ENCODE data around the gene OR10H3.

GRCh38 chr19:15715642-15716041, 22.1 kb upstream of the OR10H3 start:
- TF ChIP-seq, protein P1, sequence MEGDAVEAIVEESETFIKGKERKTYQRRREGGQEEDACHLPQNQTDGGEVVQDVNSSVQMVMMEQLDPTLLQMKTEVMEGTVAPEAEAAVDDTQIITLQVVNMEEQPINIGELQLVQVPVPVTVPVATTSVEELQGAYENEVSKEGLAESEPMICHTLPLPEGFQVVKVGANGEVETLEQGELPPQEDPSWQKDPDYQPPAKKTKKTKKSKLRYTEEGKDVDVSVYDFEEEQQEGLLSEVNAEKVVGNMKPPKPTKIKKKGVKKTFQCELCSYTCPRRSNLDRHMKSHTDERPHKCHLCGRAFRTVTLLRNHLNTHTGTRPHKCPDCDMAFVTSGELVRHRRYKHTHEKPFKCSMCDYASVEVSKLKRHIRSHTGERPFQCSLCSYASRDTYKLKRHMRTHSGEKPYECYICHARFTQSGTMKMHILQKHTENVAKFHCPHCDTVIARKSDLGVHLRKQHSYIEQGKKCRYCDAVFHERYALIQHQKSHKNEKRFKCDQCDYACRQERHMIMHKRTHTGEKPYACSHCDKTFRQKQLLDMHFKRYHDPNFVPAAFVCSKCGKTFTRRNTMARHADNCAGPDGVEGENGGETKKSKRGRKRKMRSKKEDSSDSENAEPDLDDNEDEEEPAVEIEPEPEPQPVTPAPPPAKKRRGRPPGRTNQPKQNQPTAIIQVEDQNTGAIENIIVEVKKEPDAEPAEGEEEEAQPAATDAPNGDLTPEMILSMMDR (conservative IDR thresholded peaks at IDR 0.05; ENCODE audit: low read depth in 2 of 2): no peak
- TF ChIP-seq ETS1 (IDR thresholded peaks at IDR 0.05) (no peak), CREB1 (CRISPR knock-in tag; IDR thresholded peaks at IDR 0.05; ENCODE audit: low read depth) (no peak), REST (IDR thresholded peaks at IDR 0.05; ENCODE audit: unreplicated experiment) (no peak), EZH2 (IDR thresholded peaks at IDR 0.05; ENCODE audit: low read depth, unreplicated experiment) (no peak), EZH2phosphoT487 (IDR thresholded peaks at IDR 0.05; ENCODE audit: unreplicated experiment) (no peak), POLR2AphosphoS5 (IDR thresholded peaks at IDR 0.05; ENCODE audit: low read depth) (no peak)

All from GM23338 (cell line).